Neural progenitor cell (in vitro differentiated cells): Measurements from ENCODE around the gene KLF2. TPM values are rescaled to one million over a fixed set of nuclear protein-coding genes. Genes with fewer than 3 reads are reported as not detected.
"Not testable (repeated sequence)": the region's sequence is repeated elsewhere in the genome, so short reads cannot be mapped to it uniquely, and the experiment has no call there.

Experiments
- DNase-seq: peaks from one replicate; pipeline ENCODE4 v3.0.0-alpha.2; 2016; ENCODE audit warnings: low spot score
- H2AFZ ChIP-seq: fragments of 200-600 bp; sonication (generic); replicated peaks from 2 replicates; pipeline ENCODE4 v1.6.1; 2016; ENCODE audit warnings: antibody characterized with exemption
- H3F3A ChIP-seq: fragments of 200-600 bp; sonication (generic); 2 replicates; pipeline ENCODE4 v1.6.1; 2016; ENCODE audit warnings: antibody characterized with exemption, low read depth
- H3K27ac ChIP-seq: fragments of 200-600 bp; sonication (generic); 2 replicates; pipeline ENCODE4 v1.5.1; 2016; ENCODE audit warnings: mild to moderate bottlenecking
- H3K27me3 ChIP-seq: fragments of 200-600 bp; sonication (generic); 2 replicates; pipeline ENCODE4 v1.6.1; 2016; ENCODE audit warnings: mild to moderate bottlenecking, moderate library complexity
- H3K36me3 ChIP-seq: fragments of 200-600 bp; sonication (generic); 2 replicates; pipeline ENCODE4 v1.5.1; 2016
- H3K4me1 ChIP-seq: fragments of 200-600 bp; sonication (generic); 2 replicates; pipeline ENCODE4 v1.6.1; 2016; ENCODE audit warnings: mixed run types
- H3K4me2 ChIP-seq: fragments of 200-600 bp; sonication (generic); 2 replicates; pipeline ENCODE4 v1.6.1; 2016
- H3K4me3 ChIP-seq: fragments of 200-600 bp; sonication (generic); 2 replicates; pipeline ENCODE4 v1.5.1; 2016
- H3K79me2 ChIP-seq: fragments of 200-600 bp; sonication (generic); 2 replicates; pipeline ENCODE4 v1.6.1; 2016; ENCODE audit warnings: low read depth
- H3K9ac ChIP-seq: fragments of 200-600 bp; sonication (generic); 2 replicates; pipeline ENCODE4 v1.6.1; 2016
- H3K9me3 ChIP-seq: fragments of 200-600 bp; sonication (generic); 2 replicates; pipeline ENCODE4 v1.5.1; 2016; ENCODE audit warnings: low read depth
- H4K20me1 ChIP-seq: fragments of 200-600 bp; sonication (generic); 2 replicates; pipeline ENCODE4 v1.6.1; 2016; ENCODE audit warnings: low read depth
- H3K27ac Mint-ChIP-seq: 3 replicates; pipeline ENCODE4 v1.8.0; 2021; ENCODE audit warnings: mixed read lengths
- H3K27me3 Mint-ChIP-seq: 2 replicates; pipeline ENCODE4 v1.8.0; 2022; ENCODE audit warnings: low read depth, mild to moderate bottlenecking, inconsistent platforms, moderate library complexity, mixed read lengths; ENCODE audit not compliant: insufficient read depth
- H3K36me3 Mint-ChIP-seq: 3 replicates; pipeline ENCODE4 v1.8.0; 2021; ENCODE audit warnings: mixed read lengths
- H3K4me1 Mint-ChIP-seq: 3 replicates; pipeline ENCODE4 v1.8.0; 2021; ENCODE audit warnings: mixed read lengths
- H3K4me3 Mint-ChIP-seq: 3 replicates; pipeline ENCODE4 v1.8.0; 2021; ENCODE audit warnings: mild to moderate bottlenecking, moderate library complexity, mixed read lengths
- H3K9me3 Mint-ChIP-seq: 3 replicates; pipeline ENCODE4 v1.8.0; 2020; ENCODE audit warnings: mixed read lengths
- EZH2 ChIP-seq: fragments of 200-600 bp; sonication (generic); IDR thresholded peaks from 2 replicates; pipeline ENCODE4 v1.6.1; 2017; ENCODE audit warnings: antibody characterized with exemption, mild to moderate bottlenecking, moderate library complexity
- EZH2phosphoT487 ChIP-seq: fragments of 200-600 bp; sonication (generic); IDR thresholded peaks from 2 replicates; pipeline ENCODE4 v1.6.1; 2017; ENCODE audit warnings: antibody characterized with exemption
- total RNA-seq: library from RNA; depleted of rRNA; stranded (reverse); fragments of >200 nt; gene quantifications from 2 replicates; pipeline ENCODE4 v1.2.3, GENCODE V29; 2015; ENCODE audit warnings: low replicate concordance
- TF ChIP-seq, protein P1 (sequence below): fragments of 200-600 bp; sonication (generic); IDR thresholded peaks from 2 replicates; pipeline ENCODE4 v1.5.1; 2017; ENCODE audit warnings: antibody characterized with exemption, mild to moderate bottlenecking

KLF2 gene
- total RNA-seq, 1 donor from 2014 or later: not detected

GRCh38 chr19:16283210-16284061, 41.2 kb upstream of the KLF2 start:
- Histone ChIP-seq H4K20me1 (no peaks in the 10 kb centered on the region), H3K4me1 (peaks cover 8% of the 10 kb centered on the region), H3F3A (no peaks in the 10 kb centered on the region), H3K27ac (no peak overlapping the region), H3K9ac (no peak overlapping the region), H3K4me2 (no peak overlapping the region), H3K36me3 (no peaks in the 10 kb centered on the region), H2AFZ (peak overlapping the region; percentile 76), H3K4me3 (no peak overlapping the region), H3K9me3 (no peaks in the 10 kb centered on the region), H3K27me3 (no peaks in the 10 kb centered on the region), H3K79me2 (no peaks in the 10 kb centered on the region)
- Mint-ChIP-seq H3K36me3 (no peaks in the 10 kb centered on the region), H3K4me3 (no peak overlapping the region), H3K4me1 (peaks cover 34% of the 10 kb centered on the region), H3K27ac (peak overlapping the region; percentile 79), H3K27me3 (peaks cover 8% of the 10 kb centered on the region), H3K9me3 (no peaks in the 10 kb centered on the region)
- no peak for DNase-seq
- TF ChIP-seq EZH2 (no peak), EZH2phosphoT487 (no peak)
- TF ChIP-seq, protein P1, sequence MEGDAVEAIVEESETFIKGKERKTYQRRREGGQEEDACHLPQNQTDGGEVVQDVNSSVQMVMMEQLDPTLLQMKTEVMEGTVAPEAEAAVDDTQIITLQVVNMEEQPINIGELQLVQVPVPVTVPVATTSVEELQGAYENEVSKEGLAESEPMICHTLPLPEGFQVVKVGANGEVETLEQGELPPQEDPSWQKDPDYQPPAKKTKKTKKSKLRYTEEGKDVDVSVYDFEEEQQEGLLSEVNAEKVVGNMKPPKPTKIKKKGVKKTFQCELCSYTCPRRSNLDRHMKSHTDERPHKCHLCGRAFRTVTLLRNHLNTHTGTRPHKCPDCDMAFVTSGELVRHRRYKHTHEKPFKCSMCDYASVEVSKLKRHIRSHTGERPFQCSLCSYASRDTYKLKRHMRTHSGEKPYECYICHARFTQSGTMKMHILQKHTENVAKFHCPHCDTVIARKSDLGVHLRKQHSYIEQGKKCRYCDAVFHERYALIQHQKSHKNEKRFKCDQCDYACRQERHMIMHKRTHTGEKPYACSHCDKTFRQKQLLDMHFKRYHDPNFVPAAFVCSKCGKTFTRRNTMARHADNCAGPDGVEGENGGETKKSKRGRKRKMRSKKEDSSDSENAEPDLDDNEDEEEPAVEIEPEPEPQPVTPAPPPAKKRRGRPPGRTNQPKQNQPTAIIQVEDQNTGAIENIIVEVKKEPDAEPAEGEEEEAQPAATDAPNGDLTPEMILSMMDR: no peak

GRCh38 chr19:16284505-16284904, 40.1 kb upstream of the KLF2 start:
- H3K9me3 Mint-ChIP-seq: no peaks in the 10 kb centered on the region
- H3K4me1 Mint-ChIP-seq: peaks cover 30% of the 10 kb centered on the region
- H3K36me3 ChIP-seq: no peaks in the 10 kb centered on the region
- H3K79me2 ChIP-seq: no peaks in the 10 kb centered on the region
- TF ChIP-seq, protein P1: no peak
- TF ChIP-seq EZH2phosphoT487: no peak
- no peak for TF ChIP-seq EZH2
- no peaks in the 10 kb centered on the region for H4K20me1 ChIP-seq
- H3K36me3 Mint-ChIP-seq: no peaks in the 10 kb centered on the region
- H3K4me3 Mint-ChIP-seq: no peak overlapping the region
- no peak overlapping the region for H3K4me2 ChIP-seq
- H2AFZ ChIP-seq: no peak overlapping the region
- no peaks in the 10 kb centered on the region for H3F3A ChIP-seq
- H3K9me3 ChIP-seq: no peaks in the 10 kb centered on the region
- H3K27me3 Mint-ChIP-seq: peaks cover 10% of the 10 kb centered on the region
- H3K9ac ChIP-seq: no peak overlapping the region
- H3K27ac ChIP-seq: no peak overlapping the region
- H3K27ac Mint-ChIP-seq: peak overlapping the region; percentile 95
- DNase-seq: no peak
- no peak overlapping the region for H3K4me3 ChIP-seq
- peaks cover 8% of the 10 kb centered on the region for H3K4me1 ChIP-seq
- H3K27me3 ChIP-seq: no peaks in the 10 kb centered on the region

DNA sequence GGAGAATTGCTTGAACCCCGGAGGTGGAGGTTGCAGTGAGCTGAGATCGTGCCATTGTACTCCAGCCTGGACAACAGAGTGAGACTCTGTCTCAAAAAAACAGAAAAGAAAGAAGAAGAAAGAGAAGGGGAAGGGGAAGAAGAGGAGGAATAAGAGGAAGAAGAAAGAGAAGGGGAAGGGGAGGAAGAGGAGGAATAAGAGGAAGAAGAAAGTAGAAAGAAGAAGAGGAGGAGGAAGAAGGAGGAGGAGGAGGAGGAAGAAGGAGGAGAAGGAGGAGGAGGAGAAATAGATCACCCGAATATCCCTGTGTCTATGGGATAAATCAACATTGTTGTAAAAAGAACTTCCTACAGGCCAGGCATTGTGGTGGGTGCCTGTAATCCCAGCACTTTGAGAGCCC, 39.5 kb upstream of the KLF2 start:
- Mint-ChIP-seq H3K27me3 (peaks cover 10% of the 10 kb centered on the region), H3K4me1 (peaks cover 30% of the 10 kb centered on the region)
- H3K36me3 Mint-ChIP-seq, H4K20me1 ChIP-seq, DNase-seq, H3K9me3 Mint-ChIP-seq, H3K27ac ChIP-seq, H3K79me2 ChIP-seq, H3K9me3 ChIP-seq, H3K4me3 Mint-ChIP-seq, H3K9ac ChIP-seq, H2AFZ ChIP-seq, H3K27ac Mint-ChIP-seq, H3K4me3 ChIP-seq, H3K4me2 ChIP-seq, H3K36me3 ChIP-seq, H3F3A ChIP-seq, H3K4me1 ChIP-seq, H3K27me3 ChIP-seq: not testable (repeated sequence)

DNA sequence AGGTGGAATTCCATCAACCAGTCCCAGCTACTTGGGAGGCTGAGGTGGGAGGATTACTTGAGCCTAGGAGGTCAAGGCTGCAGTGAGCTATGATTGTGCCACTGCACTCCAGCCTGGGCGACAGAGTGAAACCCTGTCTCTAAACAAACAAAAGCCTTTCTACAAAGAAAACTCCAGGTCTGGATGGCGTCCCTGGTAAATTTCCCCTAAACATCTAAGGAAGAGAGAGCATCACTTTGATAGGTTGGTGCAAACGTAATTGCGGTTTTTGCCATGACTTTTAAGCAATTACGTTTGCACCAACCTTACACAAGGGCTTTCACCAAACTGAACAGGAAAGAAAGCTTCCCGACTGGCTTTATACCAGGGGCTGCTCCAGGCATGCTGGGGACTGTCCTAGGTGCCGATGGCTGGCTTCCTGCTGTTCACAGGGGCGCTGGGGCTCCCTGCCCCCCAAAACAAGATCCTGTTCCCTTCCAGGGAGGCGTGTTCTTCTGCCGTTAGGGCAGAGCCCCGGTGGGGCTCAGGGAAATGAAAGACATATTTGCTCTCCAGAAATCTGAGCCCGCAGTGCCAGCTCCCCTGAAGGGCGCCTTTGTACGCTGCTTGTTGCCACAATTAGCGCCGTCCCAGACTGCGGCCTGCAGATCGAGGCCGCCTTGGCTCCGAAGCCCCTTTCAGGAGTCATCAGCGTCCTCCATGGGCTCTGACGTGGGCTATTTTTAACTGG, 38.7 kb upstream of the KLF2 start:
- Histone ChIP-seq H2AFZ (peak overlapping the region; percentile 96), H3K4me2 (peak overlapping the region; percentile 40), H3K27me3 (no peaks in the 10 kb centered on the region), H3K9me3 (no peaks in the 10 kb centered on the region), H3K27ac (no peak overlapping the region), H4K20me1 (no peaks in the 10 kb centered on the region), H3K9ac (no peak overlapping the region), H3K36me3 (no peaks in the 10 kb centered on the region), H3F3A (no peaks in the 10 kb centered on the region), H3K4me3 (no peak overlapping the region), H3K4me1 (peaks cover 8% of the 10 kb centered on the region), H3K79me2 (no peaks in the 10 kb centered on the region)
- H3K9me3 Mint-ChIP-seq: no peaks in the 10 kb centered on the region
- no peak overlapping the region for H3K4me3 Mint-ChIP-seq
- peaks cover 28% of the 10 kb centered on the region for H3K4me1 Mint-ChIP-seq
- no peaks in the 10 kb centered on the region for H3K36me3 Mint-ChIP-seq
- peak overlapping the region; percentile 93 for H3K27ac Mint-ChIP-seq
- peak; percentile 55 for DNase-seq
- TF ChIP-seq EZH2phosphoT487 (no peak), EZH2 (no peak)
- TF ChIP-seq, protein P1: no peak
- peaks cover 10% of the 10 kb centered on the region for H3K27me3 Mint-ChIP-seq
